ENCODE results near the gene SMC5.
"Not testable (repeated sequence)": the region's sequence is repeated elsewhere in the genome, so short reads cannot be mapped to it uniquely, and the experiment has no call there.

The SMC5 gene

GRCh38 chr9:70367305-70367930, 108.6 kb downstream of the SMC5 start:
- no peak for DNase-seq (ENCODE audit: low read depth)

- DNase-seq (ENCODE audit: low read depth), result no peak
Observed at GRCh38 chr9:70374962-70375618, 116.3 kb downstream of the SMC5 start.

GRCh38 chr9:70382046-70382708, 123.4 kb downstream of the SMC5 start:
- DNase-seq (ENCODE audit: low read depth), result no peak

GRCh38 chr9:70382709-70383605, 124.2 kb downstream of the SMC5 start:
- no peak for DNase-seq (ENCODE audit: low read depth)

DNA sequence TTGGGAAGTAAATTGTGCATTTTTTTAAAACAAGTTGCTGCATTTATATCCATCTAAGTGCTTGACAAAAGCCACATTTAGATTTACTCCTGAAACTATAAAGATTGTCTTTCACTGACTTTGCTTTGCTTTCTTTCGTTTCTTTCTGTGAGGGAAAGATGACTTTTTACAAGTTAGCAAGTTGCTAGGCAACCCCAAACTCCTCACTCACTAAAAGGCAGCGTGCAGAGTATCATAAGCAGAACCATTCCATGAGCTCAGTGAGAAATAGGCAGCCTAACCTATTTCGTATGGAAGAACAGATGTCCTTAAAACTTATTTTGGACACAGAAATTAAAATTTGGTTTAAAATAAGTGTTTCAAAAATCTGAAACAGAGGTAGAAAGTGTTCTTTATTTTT, 126.6 kb downstream of the SMC5 start:
- no peak for DNase-seq (ENCODE audit: low read depth)

DNA sequence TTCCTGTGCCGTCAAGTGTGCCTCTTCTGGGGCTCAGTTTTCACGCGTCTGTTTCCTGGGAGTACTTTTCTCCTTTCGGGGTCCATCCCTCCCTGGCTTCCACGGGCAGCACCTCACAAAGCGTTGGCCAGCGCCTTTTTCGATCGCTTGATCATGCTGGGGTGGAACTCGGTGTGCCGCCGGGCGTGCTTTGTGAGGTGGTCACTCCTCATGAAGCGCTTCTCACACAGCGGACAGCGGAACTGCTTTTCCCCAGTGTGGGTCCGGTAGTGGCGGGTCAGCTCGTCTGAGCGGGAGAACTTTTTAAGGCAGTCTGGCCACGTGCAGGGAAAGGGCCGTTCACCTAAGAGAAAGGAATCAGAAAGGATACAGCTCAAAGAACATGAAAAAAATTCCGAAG, 128.9 kb downstream of the SMC5 start:
- no peak for DNase-seq (ENCODE audit: low read depth)

DNA sequence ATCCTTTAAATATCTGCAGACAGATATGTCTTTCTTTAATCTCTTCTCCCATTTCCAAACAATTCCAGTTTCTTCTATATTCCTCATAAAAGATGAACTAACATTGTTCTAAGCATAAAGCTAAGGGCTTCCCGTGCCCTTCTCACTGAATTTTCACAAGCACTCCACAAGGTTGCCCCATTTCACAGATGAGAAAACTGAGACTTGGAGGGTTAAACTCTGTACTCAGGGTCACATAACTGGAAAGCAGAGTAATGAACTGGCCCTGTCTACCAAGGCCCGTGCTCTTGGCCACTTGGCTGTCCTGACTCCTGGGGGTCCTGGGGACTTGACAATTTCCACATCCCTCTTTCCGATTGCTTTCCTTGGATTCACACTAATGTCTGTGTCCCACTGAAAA, 130.4 kb downstream of the SMC5 start:
- no peak for DNase-seq (ENCODE audit: low read depth)

- DNase-seq (ENCODE audit: low read depth), result peak; percentile 68
Observed at GRCh38 chr9:70389621-70390266, 131.0 kb downstream of the SMC5 start.

DNA sequence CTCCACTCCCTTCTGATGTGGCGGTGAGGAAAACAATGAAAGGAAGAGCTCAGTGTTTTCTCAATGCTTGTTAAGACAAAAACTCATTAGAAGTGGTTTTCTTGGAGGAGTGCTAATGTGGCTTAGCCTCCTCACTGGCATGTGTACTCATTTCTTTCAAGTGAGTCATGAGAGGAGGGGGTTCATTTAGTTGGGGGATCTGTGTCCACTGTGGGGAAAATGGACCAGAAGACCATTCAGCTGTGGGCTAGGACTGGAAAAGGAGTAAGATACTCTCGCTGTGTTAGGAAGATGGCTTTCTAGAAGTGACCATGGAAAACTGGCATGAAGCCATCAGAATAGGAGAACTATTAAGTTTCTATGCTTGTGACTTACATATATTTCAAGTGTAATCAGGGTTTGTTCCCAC, 132.2 kb downstream of the SMC5 start:
- peak; percentile 63 for DNase-seq (ENCODE audit: low read depth)

DNA sequence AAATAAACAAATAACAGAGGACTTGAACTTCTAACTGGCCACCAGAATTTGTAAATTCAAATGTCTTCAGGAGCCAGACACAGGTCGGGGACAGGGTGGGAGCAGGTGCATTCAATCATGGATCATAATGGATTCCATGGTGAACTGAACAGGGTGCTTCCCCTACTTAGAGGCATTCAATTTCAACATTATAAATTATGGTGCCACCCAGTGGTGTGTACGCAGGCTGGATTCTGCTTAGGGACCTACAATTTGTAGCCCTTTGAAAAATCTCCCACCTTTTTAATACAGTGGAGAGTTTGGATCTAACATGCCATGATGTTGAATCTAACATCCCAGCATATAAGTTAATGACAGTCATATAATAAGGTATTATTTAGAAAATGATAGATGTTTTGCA, 133.4 kb downstream of the SMC5 start:
- DNase-seq (ENCODE audit: low read depth), result no peak

- no peak for DNase-seq (ENCODE audit: low read depth)
Observed at GRCh38 chr9:70392850-70393249, 134.1 kb downstream of the SMC5 start.

DNA sequence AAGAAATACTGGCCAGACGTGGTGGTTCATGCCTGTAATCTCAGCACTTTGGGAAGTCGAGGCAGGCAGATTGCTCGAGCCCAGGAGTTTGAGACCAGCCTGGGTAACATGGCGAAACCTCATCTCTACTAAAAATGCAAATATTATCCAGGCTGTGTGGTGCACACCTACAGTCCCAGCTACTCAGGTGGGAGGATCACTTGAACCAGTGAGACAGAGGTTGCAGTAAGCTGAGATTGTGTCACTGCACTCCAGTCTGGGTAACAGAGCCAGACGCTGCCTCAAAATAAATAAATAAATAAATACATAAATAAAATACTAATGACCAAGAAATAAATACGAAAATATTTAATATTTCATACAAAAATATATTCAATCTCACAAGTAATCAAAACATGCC, 136.9 kb downstream of the SMC5 start:
- no peak for DNase-seq (ENCODE audit: low read depth)

DNA sequence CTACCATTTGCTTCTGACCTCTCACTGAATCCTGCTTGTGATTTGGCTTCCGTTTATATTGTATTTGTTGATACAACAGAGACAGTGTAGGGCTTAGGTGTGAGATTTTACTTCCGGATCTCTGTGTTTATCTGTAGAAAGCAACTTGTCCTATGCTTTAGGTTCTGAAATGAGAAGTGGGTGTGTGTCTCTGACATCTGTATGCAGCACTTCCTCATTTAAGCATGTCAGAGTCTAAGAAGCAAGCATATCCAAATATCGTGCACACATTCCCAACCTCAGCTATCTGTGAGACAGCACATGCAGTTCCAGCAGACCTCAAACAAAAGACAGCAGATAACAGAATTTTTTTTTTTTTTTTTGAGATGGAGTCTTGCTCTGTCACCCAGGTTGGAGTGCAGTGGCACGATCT, 139.4 kb downstream of the SMC5 start:
- DNase-seq (ENCODE audit: low read depth), result peak; percentile 41

GRCh38 chr9:70399141-70399540, 140.4 kb downstream of the SMC5 start:
- DNase-seq (ENCODE audit: low read depth), result no peak

DNA sequence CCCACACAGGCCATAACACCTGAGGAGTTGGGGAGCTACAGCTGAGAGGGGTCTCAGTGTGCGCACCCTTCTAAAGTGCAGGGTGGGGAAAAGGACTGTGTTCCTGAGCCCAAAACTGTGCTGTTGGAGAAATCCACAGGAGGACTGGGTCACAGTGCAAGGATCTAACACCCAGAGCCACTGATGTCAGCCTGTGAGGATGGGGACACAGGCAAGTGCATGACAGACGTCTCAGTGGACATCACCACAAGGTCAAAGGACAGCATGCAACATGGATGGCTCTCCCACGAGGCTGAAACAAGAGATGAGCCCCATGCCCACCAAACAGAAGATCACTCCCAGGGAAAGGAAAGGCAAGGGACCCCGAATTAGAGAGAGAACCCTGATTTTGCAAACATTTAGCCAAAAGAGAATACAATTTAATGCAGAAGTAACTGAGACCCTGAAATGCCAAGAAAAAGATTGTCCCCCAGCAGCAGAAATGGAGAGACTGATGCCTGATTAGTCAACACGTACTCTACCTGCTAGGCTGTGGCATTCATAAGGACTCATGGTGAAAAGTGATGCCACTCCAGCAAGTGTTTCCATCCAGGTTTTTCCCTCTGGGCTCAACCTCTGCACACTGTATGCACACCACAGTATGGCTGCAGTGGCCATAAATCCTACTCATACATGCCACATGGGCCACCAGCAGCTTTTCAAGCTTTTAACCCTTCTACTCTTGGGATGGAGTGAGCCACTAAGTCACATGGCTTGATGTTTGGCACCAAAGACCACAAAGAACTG, 141.5 kb downstream of the SMC5 start:
- no peak for DNase-seq (ENCODE audit: low read depth)

DNA sequence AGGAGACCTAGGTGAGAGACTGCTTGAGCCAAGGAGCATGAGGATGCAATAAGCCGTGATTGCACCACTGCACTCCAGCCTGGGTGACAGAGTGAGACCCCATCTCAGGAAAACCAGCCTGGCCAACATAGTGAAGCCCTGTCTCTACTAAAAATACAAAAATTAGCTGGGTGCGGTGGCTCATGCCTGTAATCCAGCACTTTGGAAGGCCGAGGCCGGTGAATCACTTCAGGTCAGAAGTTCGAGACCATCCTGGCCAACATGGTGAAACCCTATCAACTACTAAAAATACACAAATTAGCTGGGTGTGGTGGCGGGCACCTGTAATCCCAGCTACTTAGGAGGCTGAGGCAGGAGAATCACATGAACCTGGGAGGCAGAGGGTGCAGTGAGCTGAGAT, 142.5 kb downstream of the SMC5 start:
- not testable (repeated sequence) for DNase-seq (ENCODE audit: low read depth)

DNA sequence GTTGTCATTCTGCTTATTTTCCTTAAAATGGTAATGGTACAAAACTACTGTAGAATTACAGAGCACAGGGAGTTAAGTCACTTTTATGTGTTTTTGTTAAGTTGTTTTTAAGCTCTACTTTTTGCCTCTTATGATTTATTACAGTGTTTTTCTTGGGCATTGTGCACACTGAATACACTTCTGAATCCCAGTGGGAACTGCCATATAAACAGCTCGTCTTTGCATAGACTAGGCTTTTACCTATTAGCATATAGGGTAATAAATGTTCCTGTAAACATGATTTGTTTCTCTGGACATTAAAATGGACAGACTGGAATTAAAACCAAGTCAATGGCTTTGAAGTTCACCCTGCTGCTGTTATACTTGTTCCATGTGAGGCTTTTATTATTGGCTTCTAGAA, 143.4 kb downstream of the SMC5 start:
- no peak for DNase-seq (ENCODE audit: low read depth)

- DNase-seq (ENCODE audit: low read depth), result no peak
Observed at GRCh38 chr9:70403166-70403565, 144.4 kb downstream of the SMC5 start.

- DNase-seq (ENCODE audit: low read depth), result no peak
Observed at GRCh38 chr9:70403618-70404025, 144.8 kb downstream of the SMC5 start.

- DNase-seq (ENCODE audit: low read depth), result no peak
Observed at GRCh38 chr9:70404261-70404660, 145.5 kb downstream of the SMC5 start.
